Sigmoid colon (tissue), 7 donors: ENCODE results near the gene RUSC1. TPM values are rescaled to one million over a fixed set of nuclear protein-coding genes. Genes with fewer than 3 reads are reported as not detected.

Source experiments
- DNase-seq: peaks from one replicate; pipeline ENCODE4 v3.0.0-alpha.2; 2019
- H3K27ac ChIP-seq, 4 donors: fragments of 200-600 bp; sonication (generic); one replicate each; pipeline ENCODE4 v1.5.1; 2016 to 2019; ENCODE audit warnings: mild to moderate bottlenecking in 1 of 4
- H3K27me3 ChIP-seq, 3 donors: fragments of 200-600 bp; sonication (generic); one replicate each; pipeline ENCODE4 v1.5.1; 2019; ENCODE audit warnings: mild to moderate bottlenecking in 1 of 3
- H3K36me3 ChIP-seq, 4 donors: fragments of 200-600 bp; sonication (generic); one replicate each; pipeline ENCODE4 v1.5.1; 2016 to 2019
- H3K4me1 ChIP-seq, 4 donors: fragments of 200-600 bp; sonication (generic); one replicate each; pipeline ENCODE4 v1.5.1; 2017 to 2019
- H3K4me3 ChIP-seq, 4 donors: fragments of 200-600 bp; sonication (generic); one replicate each; pipeline ENCODE4 v1.5.1; 2017 to 2019; ENCODE audit warnings: mild to moderate bottlenecking in 2 of 4, moderate library complexity in 1 of 4
- H3K9me3 ChIP-seq, 4 donors: fragments of 200-600 bp in 3 of 4; sonication (generic) in 3 of 4; one replicate each; pipeline versions ENCODE4 v1.5.1 to v1.6.1; 2013 to 2019
- CTCF ChIP-seq, 4 experiments: fragments of 450-650 bp in 3 of 4; fragments of 200-600 bp in 1 of 4; IDR thresholded peaks; one replicate each; pipeline ENCODE4 v1.5.1; 2016 to 2019; ENCODE audit warnings: antibody characterized with exemption in 4 of 4, mild to moderate bottlenecking in 3 of 4, moderate library complexity in 2 of 4
- EP300 ChIP-seq, 4 donors: sonication (generic); formaldehyde crosslinking; IDR thresholded peaks; one replicate each; pipeline ENCODE4 v1.6.1; 2017; ENCODE audit warnings: antibody characterized with exemption in 4 of 4
- POLR2A ChIP-seq, 2 donors: fragments of 450-650 bp; IDR thresholded peaks; one replicate each; pipeline ENCODE4 v1.6.1; 2016; ENCODE audit warnings: antibody characterized with exemption in 2 of 2, mild to moderate bottlenecking in 2 of 2, moderate library complexity in 2 of 2
- POLR2AphosphoS5 ChIP-seq, 4 donors: sonication (generic); formaldehyde crosslinking; IDR thresholded peaks; one replicate each; pipeline ENCODE4 v1.6.1; 2017; ENCODE audit warnings: antibody characterized with exemption in 4 of 4
- WGBS, 2 donors: extraction: QIAGEN DNeasy Blood & Tissue Kit; methylation state at CpG; one replicate each; pipeline ENCODE4 v1.1.7; 2013; 5-methylcytosine and 5-hydroxymethylcytosine counted together
- intact Hi-C: fragments of 100-400 bp; cut with DNase I; formaldehyde crosslinking; loops from one replicate; pipeline ENCODE4 v1.15.1; 2023
- polyA plus RNA-seq, 3 donors: library from polyadenylated mRNA; stranded (reverse); fragments of 200-250 nt; gene quantifications; one replicate each; pipeline ENCODE4 v1.2.3, GENCODE V29; 2013
- total RNA-seq, 4 donors: library from RNA; depleted of rRNA; stranded (reverse); fragments of >200 nt; gene quantifications; one replicate each; pipeline ENCODE4 v1.1.0, GENCODE V29; 2016
- donor health status: healthy with polysubstance abuse.
- donor health status: Bipolar disorder and iron deficiency.
- donor health status: healthy.

The RUSC1 gene
- total and polyA plus RNA-seq, 7 donors: 12.5 to 76.3 (median 27.4) TPM

GRCh38 chr1:155293086-155293749 is 27.5 kb upstream of the RUSC1 start:
- peaks cover 10 to 42% (median 20%) of the 10 kb centered on the region in 3 donors for H3K27me3 ChIP-seq
- H3K9me3 ChIP-seq: no peaks in the 10 kb centered on the region
- no peak for TF ChIP-seq EP300 (IDR thresholded peaks at IDR 0.05)
- TF ChIP-seq POLR2A (IDR thresholded peaks at IDR 0.05): no peak
- no peak for TF ChIP-seq POLR2AphosphoS5 (IDR thresholded peaks at IDR 0.05)
- TF ChIP-seq CTCF (IDR thresholded peaks at IDR 0.05): no peak
- no peak overlapping the region for H3K4me3 ChIP-seq
- intact Hi-C loops: no loop called here
- no peak for DNase-seq
- H3K36me3 ChIP-seq: no peaks in the 10 kb centered on the region
- no peak overlapping the region for H3K27ac ChIP-seq
- WGBS, 2 donors: 89 to 90% methylated on average over 17 of the region's 17 CpGs
- H3K4me1 ChIP-seq: peaks cover 0 to 7% (median 6%) of the 10 kb centered on the region in 4 donors

GRCh38 chr1:155294520-155295182 is 26.0 kb upstream of the RUSC1 start:
- Histone ChIP-seq H3K36me3 (no peaks in the 10 kb centered on the region), H3K9me3 (no peaks in the 10 kb centered on the region), H3K27me3 (peaks cover 10 to 42% (median 20%) of the 10 kb centered on the region in 3 donors), H3K27ac (no peak overlapping the region), H3K4me3 (no peak overlapping the region), H3K4me1 (peaks cover 0 to 7% (median 6%) of the 10 kb centered on the region in 4 donors)
- intact Hi-C loops: no loop called here
- DNase-seq: no peak
- WGBS, 2 donors: 40 to 50% methylated on average over 46 of the region's 46 CpGs
- no peak for TF ChIP-seq CTCF (IDR thresholded peaks at IDR 0.05)
- TF ChIP-seq EP300 (IDR thresholded peaks at IDR 0.05): no peak
- no peak for TF ChIP-seq POLR2A (IDR thresholded peaks at IDR 0.05)
- no peak for TF ChIP-seq POLR2AphosphoS5 (IDR thresholded peaks at IDR 0.05)

- WGBS, 2 donors: 22 to 31% methylated on average over 47 of the region's 47 CpGs
- H3K4me3 ChIP-seq: no peak overlapping the region
These were observed 25.3 kb upstream of the RUSC1 start for GRCh38 chr1:155295183-155295941.

GRCh38 chr1:155295942-155296267 is 24.8 kb upstream of the RUSC1 start:
- H3K9me3 ChIP-seq: no peaks in the 10 kb centered on the region
- H3K4me3 ChIP-seq: no peak overlapping the region
- H3K27me3 ChIP-seq: peaks cover 10 to 42% (median 20%) of the 10 kb centered on the region in 3 donors
- TF ChIP-seq POLR2AphosphoS5 (IDR thresholded peaks at IDR 0.05) (no peak), EP300 (IDR thresholded peaks at IDR 0.05) (no peak), POLR2A (IDR thresholded peaks at IDR 0.05) (no peak), CTCF (IDR thresholded peaks at IDR 0.05) (no peak)
- H3K36me3 ChIP-seq: no peaks in the 10 kb centered on the region
- WGBS, 2 donors: 91 to 92% methylated on average over 7 of the region's 7 CpGs
- intact Hi-C loops: no loop called here
- peaks cover 0 to 7% (median 6%) of the 10 kb centered on the region in 4 donors for H3K4me1 ChIP-seq
- no peak for DNase-seq
- H3K27ac ChIP-seq: no peak overlapping the region

More at GRCh38 chr1:155295183-155295941, 25.3 kb upstream of the RUSC1 start:
- intact Hi-C loops: no loop called here
- no peak overlapping the region for H3K27ac ChIP-seq
- peaks cover 10 to 42% (median 20%) of the 10 kb centered on the region in 3 donors for H3K27me3 ChIP-seq
- H3K4me1 ChIP-seq: peaks cover 0 to 7% (median 6%) of the 10 kb centered on the region in 4 donors
- H3K9me3 ChIP-seq: no peaks in the 10 kb centered on the region
- no peak for DNase-seq
- no peak for TF ChIP-seq CTCF (IDR thresholded peaks at IDR 0.05)
- TF ChIP-seq POLR2AphosphoS5 (IDR thresholded peaks at IDR 0.05): no peak
- no peak for TF ChIP-seq POLR2A (IDR thresholded peaks at IDR 0.05)
- TF ChIP-seq EP300 (IDR thresholded peaks at IDR 0.05): no peak
- no peaks in the 10 kb centered on the region for H3K36me3 ChIP-seq
